NCI-H82 treated with DMSO at 0.1 percent for 48 hours (cell line): ENCODE data around the gene MLF2.

Experiments used
- DNase-seq: peaks from one replicate; lab custom pipeline; 2025; ENCODE audit not compliant: unreplicated experiment; lab: John Stamatoyannopoulos, UW

Gene MLF2

GRCh38 chr12:6752921-6753771 is at the start of gene MLF2:
Gene MLF2, minus strand, starts transcription at chr12:6753141. Its CDS starts 807 bp downstream, at chr12:6752334.
- DNase-seq: peak; percentile 98

- DNase-seq: no peak
Measured at GRCh38 chr12:6799147-6799546, 46.2 kb upstream of the MLF2 start.

- no peak for DNase-seq
Measured at GRCh38 chr12:6796576-6796975, 43.6 kb upstream of the MLF2 start.

- DNase-seq: no peak
Measured at GRCh38 chr12:6795088-6795487, 42.1 kb upstream of the MLF2 start.

GRCh38 chr12:6792522-6793201 is 39.7 kb upstream of the MLF2 start:
- DNase-seq: no peak

GRCh38 chr12:6791931-6792520 is 39.1 kb upstream of the MLF2 start:
- no peak for DNase-seq

- DNase-seq: no peak
Measured at GRCh38 chr12:6790496-6791150, 37.7 kb upstream of the MLF2 start.

- DNase-seq: no peak
Measured at GRCh38 chr12:6788972-6789924, 36.3 kb upstream of the MLF2 start, which contains the start of gene CD4. Gene CD4, plus strand, starts transcription at chr12:6789528. Its CDS starts 10,611 bp downstream, at chr12:6800139.

- DNase-seq: no peak
Measured at GRCh38 chr12:6787309-6787708, 34.4 kb upstream of the MLF2 start.

- no peak for DNase-seq
Measured at GRCh38 chr12:6786416-6787094, 33.6 kb upstream of the MLF2 start.

- DNase-seq: no peak
Measured at GRCh38 chr12:6784761-6785160, 31.8 kb upstream of the MLF2 start.

- DNase-seq: no peak
Measured at GRCh38 chr12:6784296-6784695, 31.4 kb upstream of the MLF2 start.

- DNase-seq: no peak
Measured at GRCh38 chr12:6783828-6784227, 30.9 kb upstream of the MLF2 start.

- no peak for DNase-seq
Measured at GRCh38 chr12:6782850-6783566, 30.1 kb upstream of the MLF2 start.

- DNase-seq: no peak
Measured at GRCh38 chr12:6782119-6782518, 29.2 kb upstream of the MLF2 start.

GRCh38 chr12:6780573-6780972 is 27.6 kb upstream of the MLF2 start:
- no peak for DNase-seq

- no peak for DNase-seq
Measured at GRCh38 chr12:6779708-6780432, 26.9 kb upstream of the MLF2 start.
